DMS 273 (cell line): ENCODE results near the gene KIAA0586.
"Not testable (repeated sequence)": the region's sequence is repeated elsewhere in the genome, so short reads cannot be mapped to it uniquely, and the experiment has no call there.

Source experiments
- DNase-seq: peaks from one replicate; lab custom pipeline; 2025; ENCODE audit not compliant: unreplicated experiment; lab: John Stamatoyannopoulos, UW

Gene KIAA0586

GRCh38 chr14:58427281-58428117 lies at the start of gene KIAA0586, which contains the start of gene TIMM9:
Gene KIAA0586 (plus strand): TSS chr14:58427719. CDS start chr14:58428265, 546 bp downstream.
Gene TIMM9 (minus strand): TSS chr14:58427531. CDS start chr14:58411945, 15,586 bp downstream.
- DNase-seq = peak; percentile 99

GRCh38 chr14:58390830-58391229 lies 36.7 kb upstream of the KIAA0586 start:
- DNase-seq = no peak

GRCh38 chr14:58395562-58395811 lies 32.0 kb upstream of the KIAA0586 start:
- no peak for DNase-seq

- DNase-seq = peak; percentile 91
Observed at GRCh38 chr14:58395812-58396788, 31.4 kb upstream of the KIAA0586 start, which contains the start of gene TOMM20L. Gene TOMM20L (plus strand): TSS chr14:58395930. CDS start chr14:58395958, 28 bp downstream.

- peak; percentile 50 for DNase-seq
Observed at GRCh38 chr14:58397156-58397555, 30.4 kb upstream of the KIAA0586 start.

DNA sequence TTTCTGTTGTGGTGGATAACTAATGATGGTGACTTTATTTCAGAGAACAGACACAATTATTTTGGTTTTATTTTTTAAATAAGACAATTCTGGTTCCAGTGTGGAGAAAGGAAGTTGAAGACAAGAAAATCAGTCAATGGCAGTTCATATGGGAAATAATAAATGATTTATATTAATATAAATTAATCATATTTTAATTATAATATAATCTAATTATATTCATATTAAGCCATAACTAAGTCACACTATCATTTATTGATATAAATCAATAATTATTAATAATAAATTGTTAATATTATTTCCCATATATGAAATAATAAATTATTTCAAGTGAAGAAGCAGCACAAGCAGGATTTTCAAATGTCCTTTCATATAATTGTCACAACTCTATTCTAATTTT lies 29.0 kb upstream of the KIAA0586 start:
- DNase-seq = no peak

DNA sequence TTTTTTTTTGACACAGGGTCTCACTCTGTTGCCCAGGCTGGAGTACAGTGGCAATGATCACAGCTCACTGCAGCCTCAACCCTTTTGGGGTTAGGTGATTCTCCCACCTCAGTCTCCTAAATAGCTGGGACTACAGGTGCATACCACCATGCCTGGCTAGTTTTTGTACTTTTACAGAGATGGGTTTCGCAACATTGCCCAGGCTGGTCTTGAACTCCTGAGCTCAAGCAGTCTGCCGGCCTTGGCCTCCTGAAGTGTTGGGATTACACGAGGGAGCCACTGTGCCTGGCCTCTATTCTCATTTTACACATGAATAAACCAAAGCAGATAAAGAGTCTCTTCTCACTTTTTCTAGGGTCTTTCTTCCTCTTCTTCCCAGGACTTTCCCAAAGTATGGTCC lies 28.6 kb upstream of the KIAA0586 start:
- DNase-seq = no peak

GRCh38 chr14:58401587-58401986 lies 25.9 kb upstream of the KIAA0586 start:
- peak; percentile 6 for DNase-seq

DNA sequence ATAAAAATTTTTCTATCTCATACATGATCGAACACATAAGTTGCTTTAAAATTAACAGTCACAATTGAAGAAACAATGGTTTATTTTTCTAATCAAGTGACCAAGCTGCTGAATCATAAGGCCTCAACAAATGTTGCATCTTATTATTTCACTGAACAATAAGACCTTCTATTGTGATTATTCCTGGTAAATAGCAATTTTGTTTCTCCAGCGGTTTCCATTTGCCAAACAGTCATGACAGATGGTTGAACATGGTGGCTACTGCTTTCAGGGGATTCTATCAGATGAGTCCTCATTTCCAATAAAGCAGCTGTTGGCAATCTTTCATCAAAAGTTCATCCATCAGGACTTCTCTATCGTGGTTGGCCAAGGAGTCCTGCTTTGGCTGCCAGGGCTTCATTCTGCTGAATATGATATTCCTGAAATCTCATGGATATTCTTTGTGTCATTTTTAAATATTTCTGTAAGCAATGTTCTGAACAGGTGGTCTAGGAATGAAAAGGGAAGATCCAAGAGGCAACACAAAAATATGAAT lies 18.8 kb upstream of the KIAA0586 start:
- DNase-seq = no peak

DNA sequence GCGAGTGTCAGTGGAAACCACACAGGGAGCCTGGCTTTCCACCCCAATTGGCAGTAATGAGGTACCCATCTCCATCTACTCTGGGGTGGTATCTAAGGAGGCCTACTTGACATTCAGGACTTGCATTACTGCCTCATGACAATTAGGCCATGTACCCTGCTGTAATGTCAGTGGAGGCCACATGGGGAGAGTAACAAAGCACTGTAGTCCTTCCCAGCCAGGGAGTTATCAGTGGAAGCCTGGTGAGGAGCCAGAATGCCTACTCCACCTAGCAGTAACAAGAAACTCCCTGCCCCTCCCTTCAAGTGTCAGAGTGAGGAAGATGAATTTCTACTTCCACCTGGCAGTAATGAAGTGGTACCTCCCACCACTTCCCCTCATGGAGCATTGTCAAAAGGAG lies 12.7 kb upstream of the KIAA0586 start:
- DNase-seq = peak; percentile 17

DNA sequence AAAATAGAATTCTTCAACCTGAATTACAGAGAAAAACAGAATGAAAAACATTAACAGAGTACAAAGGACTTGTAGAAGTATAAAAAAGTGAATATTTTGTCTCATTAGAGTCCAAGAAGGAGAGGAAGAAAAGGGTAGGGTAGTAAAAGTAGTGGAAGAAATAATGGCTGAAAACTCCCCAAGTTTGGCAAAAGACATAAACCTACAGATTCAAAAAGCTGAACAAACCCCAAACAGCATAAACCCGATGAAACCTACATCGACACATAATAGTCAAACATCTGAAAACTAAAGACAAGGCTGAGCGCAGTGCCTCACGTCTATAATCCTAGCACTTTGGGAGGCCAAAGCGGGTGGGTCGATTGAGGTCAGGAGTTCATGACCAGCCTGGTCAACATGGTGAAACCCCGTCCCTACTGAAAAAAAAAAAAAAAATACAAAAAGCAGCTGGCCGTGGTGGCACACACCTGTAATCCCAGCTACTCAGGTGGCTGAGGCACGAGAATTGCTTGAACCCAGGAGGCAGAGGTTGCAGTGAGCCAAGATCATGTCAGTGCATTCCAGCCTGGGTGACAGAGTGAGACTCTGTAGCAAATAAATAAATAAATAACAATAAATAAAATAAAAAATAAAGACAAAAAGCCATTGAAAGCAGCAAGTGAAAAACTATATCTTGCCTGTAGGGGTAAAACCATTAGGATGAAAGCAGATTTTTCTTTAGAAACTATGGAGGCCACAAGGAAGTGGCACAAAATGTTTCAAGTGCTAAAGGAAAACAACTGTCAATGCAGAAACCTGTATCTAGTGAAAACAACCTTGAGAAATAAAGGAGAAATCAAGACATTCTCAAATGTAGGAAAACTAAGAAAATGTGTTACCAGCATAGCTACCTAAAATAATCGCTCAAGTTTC lies 11.6 kb upstream of the KIAA0586 start:
- no peak for DNase-seq

DNA sequence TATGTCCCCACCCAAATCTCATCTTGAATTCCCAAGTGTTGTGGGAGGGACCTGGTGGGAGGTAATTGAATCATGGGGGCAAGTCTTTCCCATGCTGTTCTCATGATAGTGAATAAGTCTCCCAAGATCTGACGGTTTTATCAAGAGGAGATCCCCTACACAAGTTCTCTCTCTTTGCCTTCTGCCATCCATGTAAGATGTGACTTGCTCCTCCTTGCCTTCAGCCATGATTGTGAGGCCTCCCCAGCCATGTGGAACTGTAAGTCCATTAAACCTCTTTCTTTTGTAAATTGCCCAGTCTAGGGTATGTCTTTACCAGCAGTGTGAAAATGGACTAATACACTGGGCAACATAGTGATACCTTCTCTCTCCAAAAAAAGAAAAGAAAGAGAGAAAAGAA lies 10.6 kb upstream of the KIAA0586 start:
- not testable (repeated sequence) for DNase-seq

DNA sequence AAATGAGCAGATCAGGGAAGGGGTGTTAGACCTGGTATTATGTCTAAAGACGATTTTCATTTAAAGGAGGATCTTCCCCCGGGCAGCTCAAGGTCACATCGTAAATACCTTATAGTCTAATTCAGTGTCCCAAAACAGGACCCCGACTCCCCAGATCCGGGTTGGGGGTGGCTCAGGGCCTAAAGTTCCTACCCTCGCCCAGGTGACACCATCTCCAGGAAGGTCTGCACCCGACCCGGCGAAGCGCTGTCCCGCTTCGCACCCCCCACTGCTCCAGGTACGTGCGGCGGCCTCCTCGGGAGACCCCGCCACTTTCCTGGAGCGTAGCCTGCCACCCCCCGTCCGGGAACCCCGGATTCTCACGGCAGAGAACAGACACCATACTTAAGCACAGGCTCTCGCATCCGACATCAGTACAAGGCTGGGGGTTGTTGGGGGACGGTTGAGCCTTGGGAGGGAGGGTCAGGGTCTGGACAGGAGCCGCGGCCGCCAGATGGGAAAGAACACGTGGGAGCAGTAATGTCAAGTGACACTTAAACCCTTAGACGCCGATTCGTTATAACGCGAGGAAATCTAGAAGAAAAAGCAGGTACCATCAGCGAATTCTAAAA lies 744 bp upstream of the KIAA0586 start:
- peak; percentile 84 for DNase-seq

DNA sequence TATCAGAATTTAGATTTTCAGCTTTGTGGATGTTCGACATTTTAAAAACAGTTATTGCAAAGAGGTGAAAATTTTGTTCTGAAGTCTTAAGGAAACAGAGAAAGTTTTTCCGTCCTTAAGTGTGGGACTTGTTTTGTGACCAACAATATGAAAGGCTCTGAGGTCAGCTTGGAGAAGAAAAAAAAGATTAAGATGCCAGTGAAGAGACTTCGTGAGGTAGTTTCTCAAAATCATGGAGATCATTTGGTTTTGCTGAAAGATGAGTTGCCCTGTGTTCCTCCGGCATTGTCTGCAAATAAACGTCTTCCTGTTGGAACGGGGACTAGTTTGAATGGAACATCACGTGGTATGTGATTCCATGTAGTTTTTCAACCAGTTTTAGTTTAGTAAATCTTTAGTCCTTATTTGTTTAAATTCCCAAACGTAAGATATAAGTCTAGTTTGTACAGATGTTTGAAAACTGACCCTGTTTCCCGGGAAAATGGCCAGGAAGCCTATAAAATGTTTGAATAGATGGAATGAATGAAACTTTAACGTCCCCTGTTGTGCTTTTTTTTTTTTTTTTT lies 682 bp downstream of the KIAA0586 start:
- DNase-seq = peak; percentile 69

DNA sequence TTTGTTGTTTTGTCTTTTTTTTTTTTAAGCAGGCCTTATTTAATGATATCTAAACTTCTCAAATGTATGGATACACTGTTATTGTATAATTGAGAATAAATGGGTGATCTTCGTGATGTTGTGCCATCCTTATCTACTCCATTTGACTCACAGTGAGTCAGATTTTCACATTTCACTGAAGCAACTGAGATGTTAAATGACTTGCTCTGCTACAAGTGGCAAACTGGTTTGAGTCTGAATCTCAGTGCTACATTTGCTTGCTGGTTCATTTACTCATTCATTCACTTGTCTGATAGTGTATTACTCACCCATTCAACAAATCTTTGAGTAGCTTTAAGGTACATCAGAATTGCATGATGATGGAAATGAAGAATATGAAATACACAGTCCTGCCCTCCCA lies 2.6 kb downstream of the KIAA0586 start:
- DNase-seq = no peak

DNA sequence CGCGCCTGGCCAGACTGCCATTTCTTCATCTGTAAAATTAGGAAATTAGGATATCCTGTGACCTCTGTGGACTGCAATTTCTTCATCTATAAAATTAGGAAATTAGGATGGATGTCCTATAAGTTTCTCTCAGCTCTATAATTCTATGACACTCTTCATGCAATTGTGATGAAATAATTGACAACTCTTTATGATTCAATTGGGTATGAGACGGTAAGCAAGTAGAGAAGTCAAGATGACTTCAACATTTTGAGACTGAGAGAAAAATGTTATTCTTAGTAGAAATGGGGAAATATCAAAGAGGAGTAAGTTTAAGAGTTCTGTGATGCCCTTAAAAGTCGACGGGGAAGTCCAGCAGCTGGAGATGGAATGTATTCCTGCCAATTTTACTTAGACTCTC lies 12.0 kb downstream of the KIAA0586 start:
- no peak for DNase-seq

DNA sequence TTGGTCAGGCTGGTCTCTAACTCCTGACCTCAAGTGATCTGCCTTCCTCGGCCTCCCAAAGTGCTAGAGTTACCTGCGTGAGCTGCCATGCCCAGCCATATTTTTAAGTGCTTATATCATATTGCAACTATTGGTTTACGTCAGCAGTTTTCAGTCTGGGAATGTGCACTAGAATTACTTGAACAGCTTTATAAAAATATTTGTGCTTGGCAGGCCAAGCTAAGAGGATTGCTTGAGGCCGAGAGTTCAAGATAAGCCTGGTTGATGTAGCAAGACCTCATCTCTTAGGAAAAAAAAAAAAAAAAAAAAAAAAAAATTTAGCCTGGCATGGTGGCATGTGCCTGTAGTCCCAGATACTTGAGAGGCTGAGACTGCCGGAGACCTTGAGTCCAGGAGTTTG lies 17.1 kb downstream of the KIAA0586 start:
- DNase-seq = no peak

- DNase-seq = no peak
Observed at GRCh38 chr14:58455593-58456265, 28.2 kb downstream of the KIAA0586 start.

DNA sequence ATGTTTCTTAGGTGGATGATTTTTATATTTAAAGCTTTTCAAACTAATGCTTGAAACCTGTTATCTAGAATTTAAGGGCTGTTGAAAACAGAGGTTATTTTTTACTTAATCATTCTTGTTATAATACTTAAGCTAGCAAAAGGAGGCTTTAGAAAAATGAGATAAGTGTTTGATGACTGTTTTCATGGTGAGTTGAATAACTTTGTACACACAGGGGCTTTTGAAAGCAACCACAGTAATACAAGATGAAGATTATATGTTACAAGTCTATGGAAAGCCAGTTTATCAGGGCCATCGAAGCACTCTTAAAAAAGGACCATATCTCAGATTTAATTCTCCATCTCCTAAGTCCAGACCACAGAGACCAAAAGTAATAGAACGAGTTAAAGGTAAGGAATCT lies 33.3 kb downstream of the KIAA0586 start:
- no peak for DNase-seq
